Activated CD4-positive, alpha-beta T cell treated with anti-CD3 and anti-CD28 coated beads for 36 hours (primary cell): ENCODE measurements around the gene ADO. TPM values are rescaled to one million over a fixed set of nuclear protein-coding genes. Genes with fewer than 3 reads are reported as not detected.

Experiments used
- ATAC-seq: fragments of 200-7000 bp; cut with Tn5 transposase; one replicate; pipeline ENCODE4 v1.10.0; 2021; ENCODE audit warnings: mild to moderate bottlenecking, moderate library complexity
- CTCF ChIA-PET: fragments of 350-600 bp; sonication (Branson Sonifier 250); formaldehyde crosslinking; loops from one replicate; lab custom pipeline; 2021; ENCODE audit warnings: antibody characterized with exemption; lab: Charles Lee
- POLR2A ChIA-PET: fragments of 350-600 bp; sonication (Branson Sonifier 250); formaldehyde crosslinking; loops from one replicate; lab custom pipeline; 2021; ENCODE audit warnings: antibody characterized with exemption, inconsistent platforms; lab: Charles Lee
- DNase-seq: peaks from one replicate; pipeline ENCODE4 v3.0.0-alpha.2; 2020
- H3K27ac Mint-ChIP-seq: one replicate; pipeline ENCODE4 v1.8.0; 2021; ENCODE audit warnings: mixed read lengths
- H3K27me3 Mint-ChIP-seq: one replicate; pipeline ENCODE4 v1.8.0; 2021; ENCODE audit warnings: mixed read lengths
- H3K36me3 Mint-ChIP-seq: one replicate; pipeline ENCODE4 v1.8.0; 2021; ENCODE audit warnings: low read depth, mixed read lengths
- H3K4me1 Mint-ChIP-seq: one replicate; pipeline ENCODE4 v1.8.0; 2021; ENCODE audit warnings: mixed read lengths
- H3K4me3 Mint-ChIP-seq: one replicate; pipeline ENCODE4 v1.8.0; 2021; ENCODE audit warnings: mild to moderate bottlenecking, moderate library complexity, mixed read lengths
- H3K9me3 Mint-ChIP-seq: one replicate; pipeline ENCODE4 v1.8.0; 2021; ENCODE audit warnings: low read depth, mixed read lengths
- intact Hi-C, 2 experiments: fragments of 100-400 bp; cut with DNase I in 1 of 2; cut with micrococcal nuclease in 1 of 2; formaldehyde crosslinking; loops; one replicate each; pipeline versions ENCODE4 v1.14.2 to v1.15.1; 2022 to 2024; cut with DNase I, micrococcal nuclease
- total RNA-seq, 2 experiments: library from RNA; stranded (reverse); gene quantifications; one replicate each; pipeline ENCODE4 v1.2.3, GENCODE V29; 2021

Gene ADO
- total RNA-seq, 2 experiments from 2014 or later = 21.5 to 23.2 TPM

GRCh38 chr10:62812672-62813439 is 8.3 kb downstream of the ADO start:
- Mint-ChIP-seq H3K4me1 (peaks cover 64% of the 10 kb centered on the region), H3K9me3 (no peaks in the 10 kb centered on the region), H3K27me3 (no peaks in the 10 kb centered on the region), H3K27ac (peak overlapping the region; percentile 78), H3K4me3 (peak overlapping the region; percentile 99), H3K36me3 (peaks cover 61% of the 10 kb centered on the region)
- CTCF ChIA-PET = interaction anchor here (0.5 kb wide), 1 partner anchor 43 kb away, joined by 3 read pairs; no protein-coding TSS in a partner anchor
- intact Hi-C loops = loop anchor here in 1 of 2 experiments (5.0 to 10.0 kb wide), 2 partner anchors 452 to 631 kb away; no protein-coding TSS in a partner anchor
- ATAC-seq (no peak), DNase-seq (peak; percentile 8)
- POLR2A ChIA-PET = no interaction called here

- DNase-seq (peak; percentile 17), ATAC-seq (no peak)
- Mint-ChIP-seq H3K27me3 (no peaks in the 10 kb centered on the region), H3K36me3 (peaks cover 57% of the 10 kb centered on the region), H3K9me3 (no peaks in the 10 kb centered on the region), H3K27ac (peak overlapping the region; percentile 78), H3K4me3 (peak overlapping the region; percentile 99), H3K4me1 (peaks cover 62% of the 10 kb centered on the region)
- intact Hi-C loops = loop anchor here in 1 of 2 experiments (5.0 to 10.0 kb wide), 2 partner anchors 451 to 631 kb away; no protein-coding TSS in a partner anchor
- ChIA-PET POLR2A (interaction anchor here (1.0 kb wide), 1 partner anchor 13 kb away, joined by 3 read pairs; no protein-coding TSS in a partner anchor), CTCF (interaction anchor here (0.5 to 1.5 kb wide), 3 partner anchors 34 to 907 kb away, joined by 3 to 4 read pairs (median 3); no protein-coding TSS in a partner anchor)
These were observed 8.9 kb downstream of the ADO start for GRCh38 chr10:62813453-62813852.

- Mint-ChIP-seq H3K4me1 (peaks cover 59% of the 10 kb centered on the region), H3K4me3 (peak overlapping the region; percentile 99), H3K27ac (peak overlapping the region; percentile 99), H3K36me3 (peaks cover 52% of the 10 kb centered on the region), H3K9me3 (no peaks in the 10 kb centered on the region), H3K27me3 (peaks cover 1% of the 10 kb centered on the region)
- ChIA-PET CTCF (interaction anchor here (0.9 to 1.5 kb wide), 4 partner anchors 35 to 906 kb away, joined by 3 to 5 read pairs (median 4); no protein-coding TSS in a partner anchor), POLR2A (interaction anchor here (1.0 to 1.3 kb wide), 2 partner anchors 14 to 34 kb away, joined by 3 to 5 read pairs; no protein-coding TSS in a partner anchor)
- DNase-seq = peak; percentile 8
- intact Hi-C loops = loop anchor here in 1 of 2 experiments (5.0 to 10.0 kb wide), 2 partner anchors 451 to 632 kb away; no protein-coding TSS in a partner anchor
- no peak for ATAC-seq
These were observed 9.5 kb downstream of the ADO start for GRCh38 chr10:62813981-62814380.

GRCh38 chr10:62814756-62815380 is 10.3 kb downstream of the ADO start:
- H3K36me3 Mint-ChIP-seq = peaks cover 49% of the 10 kb centered on the region
- ATAC-seq (no peak), DNase-seq (peak; percentile 41)
- H3K27ac Mint-ChIP-seq = peak overlapping the region; percentile 99
- no peaks in the 10 kb centered on the region for H3K9me3 Mint-ChIP-seq
- POLR2A ChIA-PET = interaction anchor here (1.0 to 1.3 kb wide), 2 partner anchors 15 to 35 kb away, joined by 3 to 5 read pairs; no protein-coding TSS in a partner anchor
- intact Hi-C loops = loop anchor here (5.0 to 10.0 kb wide), 7 partner anchors 223 to 817 kb away; partner anchors contain the start of gene REEP3 (in 1 of the 2)
- CTCF ChIA-PET = interaction anchor here (0.9 to 2.3 kb wide), 6 partner anchors 36 to 905 kb away, joined by 3 to 7 read pairs (median 4); no protein-coding TSS in a partner anchor
- H3K27me3 Mint-ChIP-seq = peaks cover 7% of the 10 kb centered on the region
- peaks cover 62% of the 10 kb centered on the region for H3K4me1 Mint-ChIP-seq
- peak overlapping the region; percentile 99 for H3K4me3 Mint-ChIP-seq

GRCh38 chr10:62815381-62816075 is 11.0 kb downstream of the ADO start:
- POLR2A ChIA-PET = interaction anchor here (0.9 to 2.2 kb wide), 7 partner anchors 9 to 134 kb away, joined by 4 to 17 read pairs (median 6); partner anchors contain the start of gene ADO
- DNase-seq (peak; percentile 52), ATAC-seq (no peak)
- CTCF ChIA-PET = interaction anchor here (0.9 to 3.9 kb wide), 6 partner anchors 66 to 766 kb away, joined by 3 to 21 read pairs (median 5); no protein-coding TSS in a partner anchor
- intact Hi-C loops = loop anchor here (1.0 to 10.0 kb wide), 22 partner anchors 10 to 913 kb away; partner anchors contain the start of genes NRBF2 (in 2 of the 2), ADO (in 1 of the 2) and REEP3 (in 1 of the 2)
- peak overlapping the region; percentile 99 for H3K4me3 Mint-ChIP-seq
- no peaks in the 10 kb centered on the region for H3K9me3 Mint-ChIP-seq
- peaks cover 14% of the 10 kb centered on the region for H3K27me3 Mint-ChIP-seq
- peaks cover 56% of the 10 kb centered on the region for H3K4me1 Mint-ChIP-seq
- peaks cover 46% of the 10 kb centered on the region for H3K36me3 Mint-ChIP-seq
- H3K27ac Mint-ChIP-seq = peak overlapping the region; percentile 99

- POLR2A ChIA-PET = interaction anchor here (0.9 to 2.5 kb wide), 10 partner anchors 10 to 317 kb away, joined by 3 to 17 read pairs (median 7); partner anchors contain the start of genes ADO and NRBF2
- Mint-ChIP-seq H3K4me3 (peak overlapping the region; percentile 99), H3K27me3 (peaks cover 19% of the 10 kb centered on the region), H3K9me3 (no peaks in the 10 kb centered on the region), H3K4me1 (peaks cover 51% of the 10 kb centered on the region), H3K27ac (peak overlapping the region; percentile 99), H3K36me3 (peaks cover 46% of the 10 kb centered on the region)
- intact Hi-C loops = loop anchor here (1.0 to 10.0 kb wide), 22 partner anchors 11 to 913 kb away; partner anchors contain the start of genes NRBF2 (in 2 of the 2), ADO (in 1 of the 2) and REEP3 (in 1 of the 2)
- CTCF ChIA-PET = interaction anchor here (0.7 to 4.2 kb wide), 14 partner anchors 10 to 766 kb away, joined by 3 to 51 read pairs (median 5); no protein-coding TSS in a partner anchor
- ATAC-seq = no peak
- no peak for DNase-seq
These were observed 11.5 kb downstream of the ADO start for GRCh38 chr10:62816076-62816330.

GRCh38 chr10:62816331-62817120 is 12.0 kb downstream of the ADO start, which contains the start of gene EGR2:
EGR2 (minus strand) TSS chr10:62816366; CDS start chr10:62816029, 337 bp downstream.
- DNase-seq (peak; percentile 96), ATAC-seq (peak; percentile 77)
- Mint-ChIP-seq H3K36me3 (peaks cover 46% of the 10 kb centered on the region), H3K27ac (peak within 1 kb of the TSS; percentile 99), H3K4me1 (peaks cover 46% of the 10 kb centered on the region), H3K27me3 (peaks cover 19% of the 10 kb centered on the region), H3K4me3 (peak within 1 kb of the TSS; percentile 99), H3K9me3 (no peaks in the 10 kb centered on the region)
- intact Hi-C loops = loop anchor here (1.0 to 10.0 kb wide), 22 partner anchors 11 to 914 kb away; partner anchors contain the start of genes NRBF2 (in 2 of the 2), ADO (in 1 of the 2) and REEP3 (in 1 of the 2)
- POLR2A ChIA-PET = interaction anchor here (0.6 to 2.5 kb wide), 13 partner anchors 10 to 317 kb away, joined by 3 to 17 read pairs (median 6); partner anchors contain the start of genes ADO and NRBF2
- CTCF ChIA-PET = interaction anchor here (0.5 to 4.2 kb wide), 30 partner anchors 9 to 828 kb away, joined by 3 to 51 read pairs (median 3); partner anchors contain the start of gene NRBF2

- POLR2A ChIA-PET = interaction anchor here (0.6 to 2.5 kb wide), 11 partner anchors 13 to 316 kb away, joined by 3 to 17 read pairs (median 7); partner anchors contain the start of genes ADO and NRBF2
- peak overlapping the region; percentile 99 for H3K4me3 Mint-ChIP-seq
These were observed 12.7 kb downstream of the ADO start for GRCh38 chr10:62817121-62817765.

More at GRCh38 chr10:62817121-62817765, 12.7 kb downstream of the ADO start:
- peak overlapping the region; percentile 99 for H3K27ac Mint-ChIP-seq
- peaks cover 40% of the 10 kb centered on the region for H3K4me1 Mint-ChIP-seq
- peaks cover 39% of the 10 kb centered on the region for H3K36me3 Mint-ChIP-seq
- intact Hi-C loops = loop anchor here (2.0 to 10.0 kb wide), 11 partner anchors 225 to 914 kb away; partner anchors contain the start of gene REEP3 (in 1 of the 2)
- peak; percentile 6 for ATAC-seq
- H3K27me3 Mint-ChIP-seq = peaks cover 19% of the 10 kb centered on the region
- CTCF ChIA-PET = interaction anchor here (0.5 to 4.2 kb wide), 33 partner anchors 9 to 829 kb away, joined by 3 to 51 read pairs (median 3); partner anchors contain the start of gene NRBF2
- DNase-seq = peak; percentile 77
- no peaks in the 10 kb centered on the region for H3K9me3 Mint-ChIP-seq
